Measurements from ENCODE around the gene ARID2.
A peak's percentile ranks its signal among the peaks of the same experiment; 100 is the strongest.

ARID2 gene

DNA sequence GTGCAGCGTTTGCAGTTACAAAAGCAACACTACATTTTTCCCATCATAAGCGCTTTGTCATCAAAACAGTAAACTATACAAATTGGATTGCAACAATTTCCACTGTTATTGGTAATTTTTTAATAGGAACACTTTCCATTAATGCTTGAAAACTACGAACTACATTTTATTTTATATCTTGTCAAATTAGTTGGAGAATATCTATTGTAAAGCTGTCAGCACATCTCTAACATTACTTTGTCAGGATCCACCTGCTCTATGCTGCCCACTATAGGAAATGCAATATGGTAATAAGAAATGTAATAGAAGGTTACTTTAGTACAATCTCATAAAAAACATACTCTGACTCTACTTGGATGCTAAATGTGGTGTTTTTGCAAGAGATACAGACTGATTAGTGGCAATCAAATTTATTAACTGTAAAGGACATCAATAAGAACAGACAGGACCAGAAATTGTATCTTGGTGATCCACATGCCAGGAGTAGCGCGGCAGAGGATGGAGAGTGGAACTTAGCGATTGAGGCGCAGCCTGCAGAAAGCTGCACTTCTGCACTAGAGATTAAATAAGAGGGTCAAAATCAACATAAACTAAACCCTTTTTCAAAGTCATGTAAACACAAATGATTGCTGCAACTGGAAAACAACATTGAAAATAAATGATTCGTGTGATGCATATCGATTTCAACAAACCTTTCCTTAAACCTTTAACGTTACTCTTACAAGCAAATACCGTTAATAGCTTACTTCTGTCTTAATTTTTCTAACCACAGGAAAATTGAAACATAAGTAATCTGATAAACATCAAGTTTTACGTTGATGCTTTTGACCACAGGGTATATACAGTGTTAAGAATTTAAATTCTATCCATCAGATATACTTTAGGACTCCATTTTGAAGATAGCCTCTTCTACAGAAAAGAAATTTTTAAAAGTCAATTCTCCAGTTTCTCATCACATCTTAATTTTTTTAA is 3.6 kb upstream of the ARID2 start:
- peak; percentile 42 for DNase-seq

DNA sequence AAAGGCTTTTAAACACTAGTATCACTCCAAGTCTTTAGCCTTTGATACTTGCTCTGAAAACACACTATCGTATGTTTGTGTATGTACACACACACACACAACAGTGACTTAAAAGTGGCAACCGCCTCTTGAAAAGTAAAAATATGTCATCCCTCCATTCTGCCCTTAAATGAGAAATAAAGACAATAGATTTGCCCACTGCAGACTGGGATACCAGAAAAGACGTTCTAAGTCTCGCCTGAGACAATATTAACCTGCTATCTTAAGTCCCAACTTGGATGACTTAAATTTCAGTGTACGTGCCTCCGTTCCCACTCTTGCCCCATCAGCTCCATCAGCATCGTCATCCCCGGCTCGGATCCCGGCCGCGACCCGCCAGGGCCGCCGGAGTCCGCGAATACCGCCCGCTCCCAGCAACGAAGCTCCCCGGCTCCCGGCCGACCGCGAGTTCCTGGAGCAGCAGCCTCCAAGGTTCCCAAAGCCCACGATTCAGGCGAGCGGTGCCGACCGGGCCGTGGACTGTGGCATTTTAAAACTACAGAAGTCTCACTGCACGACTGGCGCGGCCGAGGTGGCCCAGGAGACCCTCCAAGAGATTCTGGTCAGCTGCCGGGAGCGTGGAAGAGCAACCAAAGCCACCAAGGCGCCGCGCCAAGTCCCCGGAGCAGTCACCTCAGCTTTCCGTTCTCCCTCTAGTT is 2.8 kb upstream of the ARID2 start:
- peak; percentile 59 for DNase-seq

DNA sequence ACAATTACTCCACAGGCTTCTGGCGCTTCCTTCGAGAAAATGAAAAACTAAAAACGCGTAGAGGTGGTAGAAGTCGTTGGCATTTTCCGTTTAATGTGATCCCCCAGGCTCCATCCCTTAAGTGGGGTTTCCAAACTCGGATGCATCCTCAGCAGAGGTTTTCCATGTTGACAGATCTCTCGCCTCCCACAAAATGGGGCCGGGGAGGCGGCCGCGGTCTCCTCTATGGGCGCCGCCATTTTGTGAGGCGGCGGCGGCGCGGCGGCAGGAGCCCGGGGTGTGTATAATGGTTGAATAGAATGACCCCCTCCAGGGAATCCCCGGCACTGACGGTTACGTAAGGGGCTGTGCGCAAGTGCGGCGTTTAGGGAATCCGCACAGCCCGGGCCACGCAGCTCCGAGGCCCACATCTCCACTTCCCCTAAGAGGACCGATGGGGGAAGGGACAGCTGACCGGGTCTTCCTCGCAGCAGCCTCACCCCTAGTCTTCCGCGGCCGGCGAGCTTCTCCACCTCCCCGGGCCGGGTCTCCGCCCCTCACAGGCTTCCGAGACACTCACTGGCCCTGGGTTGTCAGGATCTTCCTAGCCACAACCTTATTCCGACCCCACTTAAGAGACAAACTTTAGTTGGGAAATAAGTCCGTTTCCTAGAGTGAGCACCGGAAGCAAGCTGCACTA is 2.1 kb upstream of the ARID2 start:
- peak; percentile 88 for DNase-seq

DNA sequence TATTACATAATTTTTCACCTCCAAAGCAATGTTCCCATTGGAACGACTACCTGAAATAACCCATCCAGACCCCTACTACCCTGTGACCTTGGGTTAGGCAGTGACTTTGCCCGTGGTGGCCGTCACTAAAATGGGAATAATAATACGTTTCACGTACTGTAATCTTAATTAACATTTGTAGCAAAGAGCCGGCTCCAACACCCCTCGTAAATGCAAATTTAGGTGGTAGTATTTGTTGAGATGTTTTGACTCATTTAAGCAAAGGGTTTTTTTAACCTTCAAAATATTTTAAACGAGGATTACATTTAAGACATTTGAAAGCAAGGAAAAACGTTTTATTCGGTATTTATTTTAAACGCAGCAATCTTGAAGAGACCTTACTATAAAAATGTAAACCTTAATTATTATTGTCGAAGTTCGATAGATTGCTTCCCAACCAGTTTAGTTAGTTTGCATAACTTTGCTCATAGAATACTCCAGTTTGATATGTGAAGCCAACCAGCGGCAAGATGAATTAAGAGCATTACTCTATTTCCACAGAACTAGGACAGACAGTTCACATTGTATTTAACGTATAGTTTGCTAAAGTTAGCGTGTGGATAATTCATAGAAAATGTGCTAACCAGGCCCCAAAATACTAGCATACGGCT is 1.4 kb upstream of the ARID2 start:
- DNase-seq = no peak

DNA sequence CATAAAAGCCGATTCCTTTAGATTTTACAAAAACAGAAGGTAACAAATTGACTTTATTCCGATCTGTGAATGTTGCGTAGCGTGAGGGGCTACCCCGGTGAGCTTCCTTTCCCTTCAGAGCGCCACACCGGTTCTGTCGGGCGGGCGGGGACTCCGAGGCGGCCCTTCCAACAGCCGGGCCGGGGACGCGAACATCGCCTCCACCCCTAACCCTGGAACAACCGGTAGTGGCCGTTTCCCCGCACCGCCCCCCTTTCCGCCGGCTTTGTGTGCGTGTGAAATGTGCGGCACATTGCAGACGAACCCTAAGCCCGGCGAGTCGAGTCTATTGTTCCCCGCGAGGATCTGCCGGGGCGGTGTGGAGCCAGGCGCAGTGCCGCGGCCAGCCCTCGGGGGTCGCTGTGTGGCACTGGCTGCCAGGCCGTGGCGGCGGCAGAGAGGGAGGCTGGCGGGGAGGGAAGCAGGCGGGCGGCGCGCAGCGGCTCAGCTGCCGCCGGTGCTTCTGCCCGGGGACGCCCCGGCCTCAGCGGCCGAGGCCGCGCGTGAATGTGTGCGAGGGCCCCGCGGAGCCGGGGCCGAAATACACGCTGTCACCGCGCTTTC is 775 bp upstream of the ARID2 start:
- peak; percentile 95 for DNase-seq

DNA sequence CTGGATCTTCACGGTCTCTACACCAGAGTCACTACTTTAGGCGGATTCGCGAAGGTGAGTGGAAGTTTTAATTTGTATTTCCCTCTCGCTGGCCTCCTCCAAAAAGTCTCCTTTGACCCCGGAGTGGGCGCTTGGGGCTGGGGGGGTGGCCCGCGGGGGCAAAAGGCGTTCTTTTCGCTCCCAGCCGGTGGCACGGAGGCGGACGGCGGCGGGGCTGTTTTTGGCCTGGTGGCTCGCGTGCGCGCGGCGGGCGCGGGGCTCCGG is 510 bp downstream of the ARID2 start:
- DNase-seq = peak; percentile 66

DNA sequence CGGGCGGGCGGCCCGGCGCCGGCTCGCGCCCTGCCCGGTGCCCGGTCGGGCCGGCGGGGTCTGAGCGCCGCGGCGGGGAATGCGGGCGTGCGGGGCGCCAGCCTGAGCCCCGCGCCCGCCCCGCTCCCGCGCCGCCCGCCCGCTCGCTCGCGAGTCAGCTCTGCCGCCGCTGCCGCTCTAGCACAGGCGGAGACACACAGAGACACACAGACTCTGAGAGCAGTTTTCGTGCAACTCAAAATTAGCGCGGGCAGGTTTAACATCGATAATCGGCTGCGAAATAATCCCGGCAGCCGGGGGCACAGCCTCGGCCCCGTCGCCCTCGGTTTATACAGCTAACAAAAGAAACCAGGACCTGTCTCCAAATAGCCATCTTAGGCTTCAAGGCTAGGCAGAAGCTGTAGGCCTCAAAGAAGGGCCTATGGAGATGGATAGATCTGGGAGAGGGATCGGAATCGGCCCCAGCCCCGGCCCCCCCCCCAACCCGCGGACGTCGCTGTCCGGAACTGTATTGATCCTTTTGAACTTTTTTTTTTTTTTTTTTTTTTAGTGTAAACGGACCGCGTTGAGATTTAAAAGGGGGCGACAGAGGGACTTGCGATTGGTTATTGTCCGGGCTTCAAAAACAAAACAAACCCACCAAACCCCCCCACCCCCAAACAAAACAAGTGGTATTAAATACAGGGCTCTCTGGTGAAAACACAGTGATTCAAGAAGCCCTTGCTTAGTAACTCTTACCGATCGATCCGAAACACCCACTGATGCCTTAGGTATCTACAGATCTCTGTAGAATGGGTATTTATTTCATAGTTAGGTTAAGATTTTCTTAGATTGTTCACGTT is 1.1 kb downstream of the ARID2 start:
- peak; percentile 70 for DNase-seq

DNA sequence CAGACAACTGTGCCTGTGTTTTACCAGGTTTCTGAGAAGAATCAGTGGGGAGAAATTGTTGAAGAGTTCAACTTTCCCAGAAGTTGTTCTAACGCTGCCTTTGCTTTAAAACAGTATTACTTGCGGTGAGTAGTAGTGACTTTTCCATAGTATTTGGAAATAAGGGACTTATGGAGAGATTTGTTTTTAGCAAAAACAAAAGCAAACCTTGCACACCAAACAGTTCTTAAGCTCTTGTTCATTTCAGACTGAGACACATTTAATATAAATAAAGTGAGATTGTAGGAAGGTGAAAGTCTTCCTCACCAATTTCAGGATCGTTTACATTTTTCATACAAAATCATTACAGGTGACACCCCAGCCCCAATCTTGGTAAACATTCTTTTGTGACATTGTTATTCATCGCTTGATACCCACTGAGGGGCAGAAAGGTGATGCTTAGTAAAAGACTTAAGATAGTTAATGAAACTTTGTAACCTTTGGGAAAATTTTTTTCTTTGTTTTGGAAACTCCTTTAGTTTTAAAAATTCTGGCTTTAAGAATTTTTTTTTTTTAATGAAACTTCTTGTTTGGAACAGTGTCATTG is 1.8 kb downstream of the ARID2 start:
- DNase-seq = no peak

DNA sequence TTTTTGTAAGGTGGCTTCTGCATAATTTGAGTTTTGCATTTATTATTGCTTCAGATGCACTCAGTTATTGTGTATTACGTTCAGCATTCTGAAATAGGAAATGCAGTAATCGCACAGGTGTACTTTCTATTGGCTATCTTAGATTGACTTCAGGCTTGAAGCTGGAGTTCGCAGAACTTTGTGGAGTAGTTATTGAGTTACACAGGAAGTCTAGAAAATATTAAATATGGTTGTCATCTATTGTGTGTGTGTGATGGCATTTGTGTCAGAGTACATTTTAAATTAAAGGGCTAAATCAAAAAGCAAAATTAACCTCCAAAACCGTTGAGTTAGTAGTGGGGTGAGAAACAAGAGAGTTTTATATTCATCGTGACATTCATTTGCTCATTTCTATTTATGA is 2.7 kb downstream of the ARID2 start:
- DNase-seq = no peak

DNA sequence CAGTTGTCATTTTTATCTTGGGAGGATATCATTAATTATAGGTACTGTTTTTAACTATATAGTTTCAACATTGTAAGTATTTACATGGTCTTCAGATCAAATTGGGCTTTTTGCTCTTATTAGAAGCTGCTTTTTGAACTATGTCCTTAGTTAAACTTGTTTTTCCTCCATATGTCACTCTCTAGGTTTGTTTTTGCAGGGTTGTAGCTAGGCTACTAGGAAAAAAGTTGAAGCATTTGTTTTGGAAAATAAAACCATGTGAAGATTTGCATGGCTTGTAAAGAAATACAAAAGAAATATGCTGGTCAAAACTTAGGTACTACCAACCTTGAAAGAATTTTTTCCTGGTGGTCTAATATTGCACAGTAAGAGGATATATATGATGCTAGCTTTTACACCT is 3.4 kb downstream of the ARID2 start:
- DNase-seq = no peak

DNA sequence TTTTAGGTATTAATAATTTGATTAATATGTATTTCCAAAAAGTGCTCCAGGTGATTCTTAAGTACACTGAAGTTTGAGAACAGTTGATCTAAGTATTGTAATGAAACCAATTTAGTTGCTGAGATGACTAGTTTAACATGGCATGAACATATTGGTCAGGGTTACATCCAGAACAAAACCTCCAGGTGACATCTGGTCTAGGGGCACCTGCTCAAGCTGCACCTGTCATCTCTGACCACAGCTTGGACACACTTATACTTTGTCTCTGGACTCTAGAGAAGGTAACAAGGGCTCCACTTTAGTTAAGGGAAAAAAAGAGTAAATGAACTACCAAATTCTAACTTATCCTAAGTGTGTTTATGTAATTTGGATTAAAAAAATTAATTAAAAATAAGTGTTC is 8.1 kb downstream of the ARID2 start:
- no peak for DNase-seq

DNA sequence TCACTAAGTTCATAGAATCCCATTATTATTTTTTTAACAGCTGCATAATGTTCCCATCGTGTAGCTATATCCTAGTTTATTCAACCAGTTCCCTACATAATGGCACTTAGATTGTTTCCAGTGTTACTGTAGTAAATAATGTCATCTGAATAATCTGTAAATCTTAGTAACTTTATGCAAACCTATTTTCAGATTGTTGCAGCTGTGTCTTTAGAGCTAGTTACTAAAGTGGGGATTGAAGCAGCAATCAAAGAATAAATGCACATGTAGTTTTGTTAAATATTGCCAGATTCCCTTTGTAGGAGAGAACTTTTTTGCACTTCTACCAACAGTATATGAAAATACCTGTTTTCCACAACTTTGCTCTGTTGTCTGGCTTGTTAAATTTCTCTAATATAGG is 13.1 kb downstream of the ARID2 start:
- DNase-seq = no peak

DNA sequence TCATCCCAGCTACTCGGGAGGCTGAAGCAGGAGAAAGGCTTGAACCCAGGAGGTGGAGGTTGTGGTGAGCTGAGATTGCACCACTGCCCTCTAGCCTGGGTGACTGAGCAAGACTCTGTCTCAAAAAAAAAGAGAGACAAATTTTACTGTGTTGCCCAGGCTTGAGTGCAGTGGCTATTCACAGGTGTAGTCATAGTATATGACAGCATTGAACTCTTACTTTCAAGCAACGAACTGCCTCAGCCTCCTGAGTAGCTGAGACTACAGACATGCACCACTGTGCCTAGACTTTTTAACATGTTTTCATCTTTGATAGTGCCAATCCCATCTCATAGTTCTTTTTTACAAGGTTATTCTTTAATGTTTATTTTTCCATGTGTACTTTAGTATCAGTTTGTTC is 13.7 kb downstream of the ARID2 start:
- DNase-seq = no peak

DNA sequence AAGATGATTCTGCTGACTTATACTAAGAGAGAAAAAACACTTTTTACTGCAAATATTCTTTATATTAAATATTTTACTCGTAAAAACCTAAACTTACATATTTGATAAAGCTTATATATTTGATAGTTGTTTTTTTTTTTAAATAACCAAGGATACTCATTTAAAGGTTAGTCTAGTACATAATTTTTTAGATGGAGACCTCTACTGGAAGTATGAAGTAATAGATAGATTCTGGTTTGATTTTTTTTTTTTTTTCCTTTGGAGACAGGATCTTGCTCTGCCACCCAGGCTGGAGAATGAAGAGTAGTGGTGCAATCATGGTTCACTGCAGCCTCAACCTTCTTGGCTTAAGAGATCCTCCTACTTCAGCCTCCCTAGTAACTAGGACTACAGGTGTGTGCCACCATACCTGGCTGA is 16.4 kb downstream of the ARID2 start:
- no peak for DNase-seq

DNA sequence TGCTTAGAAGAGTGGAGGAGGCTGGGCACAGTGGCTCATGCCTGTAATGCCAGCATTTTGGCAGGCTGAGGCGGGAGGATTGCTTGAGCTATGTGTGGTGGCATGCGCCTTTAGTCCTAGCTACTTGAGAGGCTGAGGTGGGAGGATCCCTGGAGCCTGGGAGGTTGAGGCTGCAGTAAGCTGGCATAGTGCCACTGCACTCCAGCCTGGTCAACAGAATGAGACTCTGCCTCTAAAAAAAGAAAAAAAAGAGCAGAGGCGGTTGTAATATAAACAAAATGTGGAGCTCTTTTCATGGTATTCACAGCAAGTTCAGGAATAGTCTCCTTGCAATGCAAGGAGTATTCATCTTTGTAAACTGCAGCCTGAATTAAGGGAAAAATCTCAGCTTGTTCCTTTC is 27.2 kb downstream of the ARID2 start:
- DNase-seq = no peak

DNA sequence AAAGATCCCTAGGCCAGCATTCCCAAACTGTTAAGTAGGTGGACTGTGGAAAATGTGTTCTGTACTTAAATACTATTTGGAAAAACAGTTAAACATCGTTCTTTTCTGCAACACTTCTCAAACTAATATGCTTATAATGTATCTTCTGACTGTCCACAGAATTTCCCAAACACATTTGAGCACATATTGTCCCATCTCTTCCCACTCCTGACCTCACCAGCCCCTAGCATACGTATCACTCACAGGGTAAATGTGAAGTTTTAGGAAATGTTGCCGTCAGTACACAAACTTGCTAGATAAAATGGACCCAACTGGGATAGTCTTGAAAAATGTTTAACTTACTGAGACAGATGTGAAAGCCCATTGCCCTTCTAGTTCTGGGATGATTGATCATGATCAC is 27.7 kb downstream of the ARID2 start:
- DNase-seq = no peak

DNA sequence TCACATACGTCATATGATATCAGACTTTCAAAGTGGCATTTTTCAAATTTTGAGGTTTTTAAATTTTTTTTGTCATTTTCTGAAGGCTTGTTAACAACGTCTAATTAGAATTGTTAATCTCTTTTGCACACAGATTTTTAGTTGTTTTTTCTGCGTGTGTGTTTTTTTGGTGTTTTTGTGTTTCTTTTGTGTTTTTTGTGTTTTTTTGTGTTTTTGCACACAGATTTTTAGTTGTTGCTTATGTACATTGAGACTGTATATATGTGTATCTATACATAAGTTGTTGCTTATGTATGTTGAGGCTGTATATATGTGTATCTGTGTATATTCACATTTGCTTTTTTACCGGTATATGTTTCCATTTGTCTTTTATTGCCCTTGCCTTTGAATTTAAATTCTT is 30.8 kb downstream of the ARID2 start:
- no peak for DNase-seq

DNA sequence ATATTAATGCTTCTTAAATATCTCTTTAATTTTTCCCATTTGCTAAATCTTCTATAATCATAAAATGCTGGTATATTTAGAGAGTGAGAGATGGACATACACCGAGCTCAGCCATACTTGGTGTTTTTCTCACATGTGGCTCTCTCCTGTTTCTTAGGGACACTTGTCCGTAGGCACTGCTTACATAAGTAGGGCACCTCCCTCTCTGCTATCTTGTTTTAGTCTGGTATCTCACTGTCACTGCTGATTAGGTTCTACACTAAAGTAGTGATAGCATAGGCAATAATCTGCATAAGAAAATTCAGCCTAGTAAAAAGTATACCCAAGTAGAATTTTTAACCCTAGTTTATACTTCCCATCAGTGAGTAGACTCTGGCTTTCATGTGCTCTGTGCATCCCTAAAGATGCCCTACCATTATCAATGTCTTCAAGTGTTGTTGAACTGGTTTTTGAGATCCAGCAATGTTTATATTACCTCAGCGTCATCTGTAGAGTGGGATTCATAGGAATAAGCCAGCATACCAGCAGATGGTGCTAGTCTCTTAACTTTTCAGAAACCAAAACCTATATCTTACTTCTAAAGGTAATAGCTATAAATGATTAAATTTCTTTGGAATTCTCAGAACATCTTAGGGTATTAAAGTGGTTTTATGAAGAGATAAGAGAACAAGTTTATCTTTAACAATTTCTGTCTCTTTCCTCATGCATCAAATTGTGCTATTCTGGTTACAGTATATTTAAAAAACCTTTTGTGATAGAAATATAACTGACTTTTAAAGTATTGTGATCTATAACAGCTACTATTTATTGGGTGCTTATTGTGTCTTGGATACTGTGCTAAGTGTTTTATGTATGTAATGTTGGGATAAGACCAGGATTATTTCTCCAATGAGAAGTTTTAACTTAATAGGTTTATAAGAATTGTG is 32.9 kb downstream of the ARID2 start:
- no peak for DNase-seq

DNA sequence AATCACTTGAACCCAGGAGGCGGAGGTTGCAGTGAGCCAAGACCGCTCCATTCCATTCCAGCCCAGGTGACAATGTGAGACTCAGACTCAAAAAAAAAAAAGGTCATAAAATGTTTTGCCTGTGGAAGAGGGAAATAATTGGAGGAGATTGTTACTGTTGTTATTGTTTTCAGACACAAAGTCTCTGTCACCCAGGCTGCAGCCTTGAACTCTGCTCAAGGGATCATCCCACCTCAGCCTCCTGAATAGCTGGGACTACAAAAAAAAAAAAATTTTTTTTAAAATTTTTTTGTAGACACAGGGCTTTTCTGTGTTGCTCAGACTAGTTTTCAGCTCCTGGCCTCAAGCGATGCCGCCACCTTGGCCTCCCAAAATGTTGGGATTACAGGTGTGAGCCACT is 33.9 kb downstream of the ARID2 start:
- DNase-seq = no peak

DNA sequence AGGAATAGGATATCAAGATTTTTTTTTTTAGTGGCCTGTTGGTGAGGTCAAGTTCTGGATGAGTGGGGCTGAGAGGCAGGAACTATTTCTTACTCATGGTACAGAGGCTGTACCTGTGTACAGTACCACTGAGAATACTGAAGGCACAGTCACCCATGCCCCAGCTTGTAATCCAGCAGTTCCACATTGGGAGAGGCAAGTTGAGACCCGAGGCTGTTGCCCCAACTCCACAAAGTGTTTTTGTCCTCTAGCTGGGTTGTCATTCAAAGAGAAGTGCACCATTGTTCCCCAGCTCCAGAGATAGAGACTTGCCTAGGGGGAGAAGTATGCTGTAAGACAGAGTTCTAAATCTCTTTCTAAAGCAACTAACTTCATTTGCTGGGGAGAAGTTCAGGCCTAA is 38.7 kb downstream of the ARID2 start:
- no peak for DNase-seq

DNA sequence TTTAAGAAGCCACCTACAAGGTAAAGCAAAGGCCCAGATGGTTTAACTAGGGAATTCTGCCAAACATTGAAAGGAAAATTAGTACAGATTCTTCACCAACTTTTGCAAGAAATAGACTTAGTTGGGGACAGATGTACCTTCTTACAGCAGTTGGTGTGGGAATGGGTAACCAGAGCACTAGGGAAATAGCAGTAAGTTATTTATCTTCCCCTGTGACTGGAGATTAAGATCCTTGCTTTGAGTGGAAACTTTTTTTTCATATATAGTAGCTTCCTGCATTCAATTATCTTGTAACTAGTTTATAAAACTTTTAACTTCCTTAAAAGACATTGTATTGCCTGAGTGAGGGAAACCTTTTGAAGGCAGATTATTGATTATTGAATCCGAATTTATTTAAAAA is 44.2 kb downstream of the ARID2 start:
- no peak for DNase-seq

Data from stimulated activated CD8-positive, alpha-beta memory T cell treated with anti-CD3 and anti-CD28 coated beads, Interleukin-4, amount 100 ng/mL, for 48 hours (primary cell).